CD8-positive, alpha-beta memory T cell (primary cell): Measurements from ENCODE around the gene ARHGEF40. TPM values are rescaled to one million over a fixed set of nuclear protein-coding genes. Genes with fewer than 3 reads are reported as not detected.

ENCODE experiments used
- CTCF ChIA-PET: fragments of 350-600 bp; sonication (Branson Sonifier 250); formaldehyde crosslinking; loops from one replicate; lab custom pipeline; 2021; ENCODE audit warnings: antibody characterized with exemption; lab: Charles Lee
- POLR2A ChIA-PET: fragments of 350-600 bp; sonication (Branson Sonifier 250); formaldehyde crosslinking; loops from one replicate; lab custom pipeline; 2021; ENCODE audit warnings: antibody characterized with exemption; lab: Charles Lee
- DNase-seq, 5 donors: peaks; one replicate each; pipeline versions ENCODE4 v3.0.0 to v3.0.0-alpha.2; 2020 to 2022; ENCODE audit warnings: mixed read lengths in 1 of 5
- H3K27ac ChIP-seq: one replicate; pipeline ENCODE4 v1.7.0; 2013; ENCODE audit warnings: low read depth, mild to moderate bottlenecking, low read length, moderate library complexity
- H3K27me3 ChIP-seq: 2 replicates; pipeline ENCODE4 v1.7.0; 2013; ENCODE audit warnings: low read length, mild to moderate bottlenecking; ENCODE audit not compliant: insufficient read depth, poor library complexity, severe bottlenecking
- H3K36me3 ChIP-seq: 2 replicates; pipeline ENCODE4 v1.7.0; 2013; ENCODE audit warnings: mild to moderate bottlenecking, low read length, moderate library complexity; ENCODE audit not compliant: insufficient read depth
- H3K4me1 ChIP-seq: 2 replicates; pipeline ENCODE4 v1.7.0; 2013; ENCODE audit warnings: mild to moderate bottlenecking, low read length, moderate library complexity; ENCODE audit not compliant: insufficient read depth
- H3K4me3 ChIP-seq: 2 replicates; pipeline ENCODE4 v1.7.0; 2013; ENCODE audit warnings: mild to moderate bottlenecking, low read length
- H3K9me3 ChIP-seq: 2 replicates; pipeline ENCODE4 v1.7.0; 2013; ENCODE audit warnings: mild to moderate bottlenecking, low read length
- H3K27ac Mint-ChIP-seq, 8 donors: one replicate each; pipeline ENCODE4 v1.8.0; 2020 to 2021; ENCODE audit warnings: mixed read lengths in 8 of 8, mild to moderate bottlenecking in 6 of 8, inconsistent platforms in 3 of 8, moderate library complexity in 3 of 8
- H3K27me3 Mint-ChIP-seq, 2 donors: one replicate each; pipeline ENCODE4 v1.8.0; 2020 to 2021; ENCODE audit warnings: mixed read lengths in 2 of 2, mild to moderate bottlenecking in 1 of 2, moderate library complexity in 1 of 2
- H3K36me3 Mint-ChIP-seq, 3 donors: one replicate each; pipeline ENCODE4 v1.8.0; 2020 to 2021; ENCODE audit warnings: mixed read lengths in 3 of 3, inconsistent platforms in 1 of 3, mild to moderate bottlenecking in 1 of 3
- H3K4me1 Mint-ChIP-seq, 3 donors: one replicate each; pipeline ENCODE4 v1.8.0; 2020 to 2021; ENCODE audit warnings: mixed read lengths in 3 of 3, inconsistent platforms in 1 of 3, mild to moderate bottlenecking in 1 of 3
- H3K4me3 Mint-ChIP-seq, 7 donors: one replicate each; pipeline ENCODE4 v1.8.0; 2020 to 2021; ENCODE audit warnings: mixed read lengths in 7 of 7, mild to moderate bottlenecking in 6 of 7, moderate library complexity in 4 of 7, inconsistent platforms in 2 of 7
- H3K9me3 Mint-ChIP-seq, 5 donors: one replicate each; pipeline ENCODE4 v1.8.0; 2020 to 2022; ENCODE audit warnings: mixed read lengths in 5 of 5, mild to moderate bottlenecking in 3 of 5, moderate library complexity in 2 of 5, inconsistent platforms in 1 of 5
- polyA plus RNA-seq: library from polyadenylated mRNA; unstranded; fragments of 300-500 nt; fragmentation: Illumina TruSeq; gene quantifications from one replicate; pipeline ENCODE4 v1.2.3, GENCODE V29; 2021
- total RNA-seq, 2 experiments: library from RNA; stranded (reverse); gene quantifications; one replicate each; pipeline ENCODE4 v1.2.3, GENCODE V29; 2021

The ARHGEF40 gene
- total and polyA plus RNA-seq, 3 experiments from 2014 or later = 0.16 to 0.40 (median 0.39) TPM

- Histone ChIP-seq H3K4me1 (no peaks in the 10 kb centered on the region), H3K27ac (no peak overlapping the region), H3K36me3 (no peaks in the 10 kb centered on the region), H3K4me3 (no peak overlapping the region), H3K27me3 (no peaks in the 10 kb centered on the region), H3K9me3 (no peaks in the 10 kb centered on the region)
- H3K36me3 Mint-ChIP-seq = no peaks in the 10 kb centered on the region
- ChIA-PET POLR2A (no interaction called here), CTCF (interaction anchor here (1.2 to 2.2 kb wide), 2 partner anchors 33 to 36 kb away, joined by 3 to 8 read pairs; no protein-coding TSS in a partner anchor)
- H3K4me3 Mint-ChIP-seq = no peak overlapping the region
- DNase-seq = no peak
- H3K27ac Mint-ChIP-seq = no peak overlapping the region
- H3K4me1 Mint-ChIP-seq = no peaks in the 10 kb centered on the region
- H3K27me3 Mint-ChIP-seq = peaks cover 8 to 35% of the 10 kb centered on the region in 2 donors
- no peaks in the 10 kb centered on the region for H3K9me3 Mint-ChIP-seq
Observed at GRCh38 chr14:21050597-21050996, 19.5 kb upstream of the ARHGEF40 start.

- Histone ChIP-seq H3K27me3 (no peaks in the 10 kb centered on the region), H3K4me1 (no peaks in the 10 kb centered on the region), H3K9me3 (no peaks in the 10 kb centered on the region), H3K4me3 (no peak overlapping the region), H3K27ac (no peak overlapping the region), H3K36me3 (no peaks in the 10 kb centered on the region)
- DNase-seq = no peak
- Mint-ChIP-seq H3K4me1 (no peaks in the 10 kb centered on the region), H3K36me3 (no peaks in the 10 kb centered on the region), H3K4me3 (no peak overlapping the region), H3K27me3 (peaks cover 4 to 25% of the 10 kb centered on the region in 2 donors), H3K9me3 (no peaks in the 10 kb centered on the region), H3K27ac (no peak overlapping the region)
- ChIA-PET CTCF (interaction anchor here (1.1 kb wide), 1 partner anchor 39 kb away, joined by 4 read pairs; no protein-coding TSS in a partner anchor), POLR2A (no interaction called here)
Observed at GRCh38 chr14:21053184-21054122, 16.7 kb upstream of the ARHGEF40 start.

- H3K4me3 Mint-ChIP-seq = no peak overlapping the region
- H3K9me3 ChIP-seq = no peaks in the 10 kb centered on the region
- H3K9me3 Mint-ChIP-seq = no peaks in the 10 kb centered on the region
- no peak overlapping the region for H3K4me3 ChIP-seq
- no peak overlapping the region for H3K27ac ChIP-seq
- ChIA-PET POLR2A (no interaction called here), CTCF (interaction anchor here (1.1 kb wide), 1 partner anchor 40 kb away, joined by 4 read pairs; no protein-coding TSS in a partner anchor)
- no peaks in the 10 kb centered on the region for H3K27me3 ChIP-seq
- H3K4me1 ChIP-seq = no peaks in the 10 kb centered on the region
- no peak for DNase-seq
- H3K36me3 ChIP-seq = no peaks in the 10 kb centered on the region
- H3K36me3 Mint-ChIP-seq = no peaks in the 10 kb centered on the region
- no peaks in the 10 kb centered on the region for H3K4me1 Mint-ChIP-seq
- no peak overlapping the region for H3K27ac Mint-ChIP-seq
- H3K27me3 Mint-ChIP-seq = peaks cover 5 to 21% of the 10 kb centered on the region in 2 donors
Observed at GRCh38 chr14:21054123-21054767, 15.9 kb upstream of the ARHGEF40 start.

GRCh38 chr14:21054768-21055145 lies 15.3 kb upstream of the ARHGEF40 start:
- Mint-ChIP-seq H3K27me3 (peaks cover 5 to 19% of the 10 kb centered on the region in 2 donors), H3K9me3 (no peaks in the 10 kb centered on the region), H3K36me3 (no peaks in the 10 kb centered on the region), H3K27ac (no peak overlapping the region), H3K4me1 (no peaks in the 10 kb centered on the region), H3K4me3 (no peak overlapping the region)
- CTCF ChIA-PET = no interaction called here
- no peak overlapping the region for H3K27ac ChIP-seq
- no peaks in the 10 kb centered on the region for H3K4me1 ChIP-seq
- H3K36me3 ChIP-seq = no peaks in the 10 kb centered on the region
- H3K9me3 ChIP-seq = no peaks in the 10 kb centered on the region
- DNase-seq = no peak
- POLR2A ChIA-PET = no interaction called here
- no peak overlapping the region for H3K4me3 ChIP-seq
- H3K27me3 ChIP-seq = no peaks in the 10 kb centered on the region

DNA sequence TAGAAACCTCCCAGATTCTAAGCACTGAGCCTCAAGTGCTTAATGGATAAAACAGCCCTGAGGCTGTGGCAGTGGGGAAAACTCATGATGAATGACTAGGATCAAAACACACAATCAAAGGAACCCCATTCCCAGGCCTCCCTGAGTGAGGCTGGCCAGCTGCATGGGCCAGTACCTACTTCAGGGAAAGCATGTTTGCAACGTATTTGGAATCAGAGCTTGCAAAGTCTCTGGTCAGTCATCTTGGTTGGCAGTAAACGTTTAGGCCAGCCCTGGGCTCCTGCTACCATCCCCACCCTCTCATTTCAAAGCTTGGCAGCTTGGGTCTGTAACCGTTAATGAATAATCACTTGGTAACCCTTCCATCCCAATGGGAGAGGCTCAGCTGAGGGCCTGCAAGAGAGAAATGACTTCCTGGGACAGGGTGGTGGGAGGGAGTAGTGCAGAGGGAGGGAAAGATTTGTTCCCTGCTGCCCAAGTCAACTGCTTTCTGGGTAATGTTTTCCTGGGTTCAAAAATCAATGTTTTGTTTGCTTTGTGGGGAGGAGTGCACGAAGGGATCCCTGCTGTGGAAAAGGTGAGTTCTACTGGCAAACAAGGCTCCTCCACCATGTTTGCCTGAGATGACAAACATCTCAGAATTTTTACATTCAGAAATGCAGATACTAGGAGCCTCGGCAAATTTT lies 14.5 kb upstream of the ARHGEF40 start:
- Mint-ChIP-seq H3K9me3 (no peaks in the 10 kb centered on the region), H3K4me3 (no peak overlapping the region), H3K27me3 (peaks cover 7 to 19% of the 10 kb centered on the region in 2 donors), H3K27ac (no peak overlapping the region), H3K36me3 (no peaks in the 10 kb centered on the region), H3K4me1 (no peaks in the 10 kb centered on the region)
- Histone ChIP-seq H3K27me3 (no peaks in the 10 kb centered on the region), H3K36me3 (no peaks in the 10 kb centered on the region), H3K9me3 (no peaks in the 10 kb centered on the region), H3K27ac (no peak overlapping the region), H3K4me1 (no peaks in the 10 kb centered on the region), H3K4me3 (no peak overlapping the region)
- no peak for DNase-seq
- CTCF ChIA-PET = interaction anchor here (1.5 to 4.4 kb wide), 2 partner anchors 12 to 41 kb away, joined by 4 to 14 read pairs; no protein-coding TSS in a partner anchor
- POLR2A ChIA-PET = no interaction called here

- Histone ChIP-seq H3K36me3 (no peaks in the 10 kb centered on the region), H3K27ac (no peak overlapping the region), H3K27me3 (no peaks in the 10 kb centered on the region), H3K4me3 (no peak overlapping the region), H3K4me1 (no peaks in the 10 kb centered on the region), H3K9me3 (no peaks in the 10 kb centered on the region)
- Mint-ChIP-seq H3K27me3 (peaks cover 3 to 20% of the 10 kb centered on the region in 2 donors), H3K9me3 (no peaks in the 10 kb centered on the region), H3K36me3 (no peaks in the 10 kb centered on the region), H3K4me3 (no peak overlapping the region), H3K27ac (no peak overlapping the region), H3K4me1 (no peaks in the 10 kb centered on the region)
- ChIA-PET POLR2A (no interaction called here), CTCF (interaction anchor here (1.0 to 4.4 kb wide), 3 partner anchors 11 to 42 kb away, joined by 3 to 14 read pairs (median 4); no protein-coding TSS in a partner anchor)
- DNase-seq = no peak
Observed at GRCh38 chr14:21056520-21057163, 13.5 kb upstream of the ARHGEF40 start.

GRCh38 chr14:21057803-21058675 lies 12.1 kb upstream of the ARHGEF40 start, which contains the start of gene RNASE8:
TSS of gene RNASE8 (plus strand) at chr14:21057822. CDS start at chr14:21057893, 71 bp downstream.
- Histone ChIP-seq H3K27me3 (peaks cover under 1% of the 10 kb centered on the region), H3K4me3 (no peak within 1 kb of the TSS), H3K27ac (no peak within 1 kb of the TSS), H3K4me1 (no peaks in the 10 kb centered on the region), H3K36me3 (no peaks in the 10 kb centered on the region), H3K9me3 (no peaks in the 10 kb centered on the region)
- Mint-ChIP-seq H3K9me3 (no peaks in the 10 kb centered on the region), H3K36me3 (no peaks in the 10 kb centered on the region), H3K27ac (no peak within 1 kb of the TSS), H3K4me3 (no peak within 1 kb of the TSS), H3K4me1 (no peaks in the 10 kb centered on the region), H3K27me3 (peaks cover 8 to 23% of the 10 kb centered on the region in 2 donors)
- CTCF ChIA-PET = interaction anchor here (1.3 to 4.4 kb wide), 3 partner anchors 10 to 87 kb away, joined by 3 to 14 read pairs (median 4); no protein-coding TSS in a partner anchor
- no peak for DNase-seq
- POLR2A ChIA-PET = no interaction called here
